Psoas muscle (tissue), 8 donors: ENCODE measurements around the gene TUBB3. TPM values are rescaled to one million over a fixed set of nuclear protein-coding genes. Genes with fewer than 3 reads are reported as not detected.
A peak's percentile ranks its signal among the peaks of the same experiment; 100 is the strongest.

ENCODE experiments used
- ATAC-seq, 4 donors: fragments of 200-7000 bp; cut with Tn5 transposase; one replicate each; pipeline ENCODE4 v1.9.1; 2020; ENCODE audit warnings: moderate library complexity in 3 of 4, mild to moderate bottlenecking in 2 of 4
- DNase-seq, 2 donors: peaks; one replicate each; pipeline ENCODE4 v3.0.0-alpha.2; 2020
- H3K27ac ChIP-seq: fragments of 200-600 bp; one replicate; pipeline ENCODE4 v1.8.0; 2022
- H3K27me3 ChIP-seq, 3 donors: fragments of 200-600 bp in 1 of 3; one replicate each; pipeline versions ENCODE4 v1.6.1 to v1.8.0; 2013 to 2022; ENCODE audit warnings: low read length in 2 of 3, mild to moderate bottlenecking in 2 of 3, moderate library complexity in 1 of 3; ENCODE audit not compliant: insufficient read depth in 3 of 3
- H3K36me3 ChIP-seq, 2 donors: fragments of 200-600 bp in 1 of 2; one replicate each; pipeline versions ENCODE4 v1.6.1 to v1.8.0; 2013 to 2022; ENCODE audit warnings: low read depth in 1 of 2, mild to moderate bottlenecking in 1 of 2, moderate library complexity in 1 of 2; ENCODE audit not compliant: insufficient read depth in 1 of 2
- H3K4me1 ChIP-seq: fragments of 200-600 bp; one replicate; pipeline ENCODE4 v1.8.0; 2022
- H3K4me3 ChIP-seq: fragments of 200-600 bp; one replicate; pipeline ENCODE4 v1.8.0; 2022; ENCODE audit warnings: mild to moderate bottlenecking
- H3K9me3 ChIP-seq: fragments of 200-600 bp; one replicate; pipeline ENCODE4 v1.8.0; 2022
- WGBS, 3 donors: extraction: QIAGEN DNeasy Blood & Tissue Kit; methylation state at CpG; one replicate each; pipeline versions ENCODE4 v1.1.6 to v1.1.7; 2013; 5-methylcytosine and 5-hydroxymethylcytosine counted together
- intact Hi-C, 2 donors: fragments of 100-400 bp; cut with DNase I; formaldehyde crosslinking; loops; one replicate each; pipeline versions ENCODE4 v1.11.0 to v1.14.2; 2022
- polyA plus RNA-seq, 3 donors: library from polyadenylated mRNA; stranded (reverse); fragments of 200-250 nt; gene quantifications; one replicate each; pipeline ENCODE4 v1.2.3, GENCODE V29; 2013
- total RNA-seq, 4 donors: library from RNA; stranded (reverse); fragmentation: NEBNext Ultra II Directional in 2 of 4; extraction: Animal tissue kit (Norgen Biotek cat#: 25700) in 2 of 4; gene quantifications; one replicate each; pipeline versions ENCODE4 v1.2.1 to v1.2.4, GENCODE V29; 2021 to 2023
- TF ChIP-seq, protein P1 (sequence below): fragments of 200-600 bp; IDR thresholded peaks from one replicate; pipeline ENCODE4 v1.8.0; 2022; ENCODE audit warnings: antibody characterized with exemption
- donor health status: healthy with polysubstance abuse.
- donor health status: DM: no; HTN: no; CAD: no; lungs with moderate emphysema.
- donor health status: Bipolar disorder and iron deficiency.
- donor health status: healthy.
- donor health status: DM: yes; HTN: yes; CAD: no.
- donor health status: DM: no; HTN: no; CAD: no.
- donor health status: DM: no; HTN: no; CAD: no.
- donor health status: DM: yes; HTN: yes; CAD: no.

TUBB3 gene
- total and polyA plus RNA-seq, 7 donors = 0.17 to 2.4 (median 0.47) TPM; not detected in 2

DNA sequence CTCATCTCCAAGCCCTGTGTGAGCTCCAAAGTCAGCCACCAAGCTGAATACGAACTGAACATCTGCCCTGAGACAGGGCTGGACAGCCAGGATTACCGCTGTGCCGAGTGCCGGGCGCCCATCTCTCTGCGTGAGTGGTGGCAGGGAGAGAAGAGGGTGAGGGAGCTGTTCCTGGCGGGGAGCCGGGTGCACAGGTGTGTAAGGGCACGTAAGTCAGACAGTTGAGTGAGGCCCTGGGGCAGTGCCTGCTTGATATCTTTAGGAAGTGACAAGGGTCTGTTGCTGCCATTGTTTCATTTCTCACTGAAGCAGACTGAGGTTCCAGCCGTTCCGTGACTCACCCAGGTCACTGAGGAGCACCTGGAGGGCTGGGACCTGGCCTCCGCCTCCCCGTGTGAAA lies 37.8 kb downstream of the TUBB3 start:
- DNase-seq (no peak), ATAC-seq (no peak)
- Histone ChIP-seq H3K4me3 (no peak overlapping the region), H3K27me3 (no peaks in the 10 kb centered on the region), H3K9me3 (no peaks in the 10 kb centered on the region), H3K4me1 (no peaks in the 10 kb centered on the region), H3K36me3 (peaks cover 0 to 85% of the 10 kb centered on the region in 2 donors), H3K27ac (no peak overlapping the region)
- 88 to 91% (median 91%) methylated on average over 13 of the region's 13 CpGs for WGBS, 3 donors
- TF ChIP-seq, protein P1, sequence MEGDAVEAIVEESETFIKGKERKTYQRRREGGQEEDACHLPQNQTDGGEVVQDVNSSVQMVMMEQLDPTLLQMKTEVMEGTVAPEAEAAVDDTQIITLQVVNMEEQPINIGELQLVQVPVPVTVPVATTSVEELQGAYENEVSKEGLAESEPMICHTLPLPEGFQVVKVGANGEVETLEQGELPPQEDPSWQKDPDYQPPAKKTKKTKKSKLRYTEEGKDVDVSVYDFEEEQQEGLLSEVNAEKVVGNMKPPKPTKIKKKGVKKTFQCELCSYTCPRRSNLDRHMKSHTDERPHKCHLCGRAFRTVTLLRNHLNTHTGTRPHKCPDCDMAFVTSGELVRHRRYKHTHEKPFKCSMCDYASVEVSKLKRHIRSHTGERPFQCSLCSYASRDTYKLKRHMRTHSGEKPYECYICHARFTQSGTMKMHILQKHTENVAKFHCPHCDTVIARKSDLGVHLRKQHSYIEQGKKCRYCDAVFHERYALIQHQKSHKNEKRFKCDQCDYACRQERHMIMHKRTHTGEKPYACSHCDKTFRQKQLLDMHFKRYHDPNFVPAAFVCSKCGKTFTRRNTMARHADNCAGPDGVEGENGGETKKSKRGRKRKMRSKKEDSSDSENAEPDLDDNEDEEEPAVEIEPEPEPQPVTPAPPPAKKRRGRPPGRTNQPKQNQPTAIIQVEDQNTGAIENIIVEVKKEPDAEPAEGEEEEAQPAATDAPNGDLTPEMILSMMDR = no peak
- intact Hi-C loops = no loop called here

DNA sequence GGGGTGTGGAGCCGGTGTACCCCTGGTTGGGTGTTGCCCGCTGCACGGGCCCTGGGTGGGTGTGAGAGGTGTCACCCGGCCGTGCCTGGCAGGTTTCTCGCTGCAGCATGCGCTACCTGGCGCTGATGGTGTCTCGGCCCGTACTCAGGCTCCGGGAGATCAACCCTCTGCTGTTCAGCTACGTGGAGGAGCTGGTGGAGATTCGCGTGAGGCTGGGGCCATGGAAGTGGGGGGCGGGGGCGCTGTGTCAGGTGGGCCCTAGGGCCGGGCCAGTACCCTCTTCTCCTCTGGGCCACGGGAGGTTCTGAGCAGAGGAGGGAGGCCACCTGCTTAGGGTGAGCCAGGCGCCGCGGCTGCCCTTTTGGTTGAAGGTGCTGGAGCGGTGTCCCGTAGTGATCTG lies 38.8 kb downstream of the TUBB3 start:
- Histone ChIP-seq H3K27me3 (no peaks in the 10 kb centered on the region), H3K4me1 (no peaks in the 10 kb centered on the region), H3K36me3 (peaks cover 0 to 80% of the 10 kb centered on the region in 2 donors), H3K9me3 (no peaks in the 10 kb centered on the region), H3K4me3 (no peak overlapping the region), H3K27ac (no peak overlapping the region)
- ATAC-seq = no peak
- no peak for DNase-seq
- 94 to 95% (median 94%) methylated on average over 20 to 23 of the region's 23 CpGs for WGBS, 3 donors
- TF ChIP-seq, protein P1 = no peak
- intact Hi-C loops = no loop called here

DNA sequence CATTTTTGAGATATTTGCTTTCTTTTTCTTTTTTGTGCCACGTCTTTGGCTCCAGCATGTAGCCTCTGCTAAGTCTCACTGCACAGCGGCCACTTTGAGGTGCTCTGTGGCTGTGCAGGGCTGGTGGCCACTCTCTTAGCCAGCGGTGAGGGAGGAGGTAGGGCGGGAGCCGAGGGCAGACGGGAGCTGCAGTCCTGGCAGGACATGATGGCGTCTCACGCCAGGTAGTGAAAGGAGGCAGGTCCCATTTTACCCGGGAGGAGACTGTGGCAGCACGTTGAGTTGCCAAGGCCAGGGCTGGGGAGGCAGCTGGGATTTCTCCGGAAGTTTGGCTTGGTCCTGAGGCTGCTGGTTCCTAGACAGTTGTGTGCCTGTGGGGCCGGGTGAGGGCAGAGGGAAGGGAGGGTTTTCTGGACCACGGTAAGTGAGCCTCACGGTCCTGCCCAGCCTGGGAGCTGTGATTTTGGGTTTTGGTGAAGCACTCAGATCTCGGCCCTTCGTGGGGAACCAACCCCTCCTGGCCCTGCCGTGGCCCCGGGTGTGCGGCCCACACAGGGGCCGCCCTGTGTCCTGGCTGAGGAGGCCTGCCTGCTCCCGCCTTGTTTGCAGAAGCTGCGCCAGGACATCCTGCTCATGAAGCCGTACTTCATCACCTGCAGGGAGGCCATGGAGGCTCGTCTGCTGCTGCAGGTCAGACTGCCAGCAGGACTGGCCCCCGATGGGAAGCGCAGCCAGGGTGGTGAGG lies 39.8 kb downstream of the TUBB3 start:
- H3K4me1 ChIP-seq = no peaks in the 10 kb centered on the region
- no peaks in the 10 kb centered on the region for H3K27me3 ChIP-seq
- 79 to 83% (median 81%) methylated on average over 26 of the region's 26 CpGs for WGBS, 3 donors
- H3K27ac ChIP-seq = no peak overlapping the region
- H3K36me3 ChIP-seq = peaks cover 0 to 80% of the 10 kb centered on the region in 2 donors
- no peaks in the 10 kb centered on the region for H3K9me3 ChIP-seq
- no peak overlapping the region for H3K4me3 ChIP-seq
- ATAC-seq (no peak), DNase-seq (no peak)
- TF ChIP-seq, protein P1 = no peak
- intact Hi-C loops = no loop called here

DNA sequence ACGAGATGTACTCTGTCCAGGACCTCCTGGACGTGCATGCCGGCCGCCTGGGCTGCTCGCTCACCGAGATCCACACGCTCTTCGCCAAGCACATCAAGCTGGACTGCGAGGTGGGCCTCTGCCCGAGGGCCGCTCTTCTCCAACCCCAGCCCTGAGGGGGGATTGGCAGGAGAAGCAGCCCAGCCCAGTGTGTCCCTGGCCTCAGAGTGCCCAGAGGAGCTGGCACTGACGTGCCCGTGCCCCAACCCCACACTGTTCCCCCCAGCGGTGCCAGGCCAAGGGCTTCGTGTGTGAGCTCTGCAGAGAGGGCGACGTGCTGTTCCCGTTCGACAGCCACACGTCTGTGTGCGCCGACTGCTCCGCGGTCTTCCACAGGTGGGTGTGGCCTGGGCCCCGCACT lies 41.1 kb downstream of the TUBB3 start:
- no peak overlapping the region for H3K27ac ChIP-seq
- DNase-seq (no peak), ATAC-seq (peak in 1 of 4 donors; percentile 19)
- H3K4me3 ChIP-seq = no peak overlapping the region
- peaks cover 0 to 72% of the 10 kb centered on the region in 2 donors for H3K36me3 ChIP-seq
- H3K9me3 ChIP-seq = no peaks in the 10 kb centered on the region
- H3K27me3 ChIP-seq = no peaks in the 10 kb centered on the region
- WGBS, 3 donors = 84 to 93% (median 85%) methylated on average over 25 of the region's 25 CpGs
- intact Hi-C loops = no loop called here
- no peaks in the 10 kb centered on the region for H3K4me1 ChIP-seq
- TF ChIP-seq, protein P1 = no peak
